HG02970 (cell line): ENCODE data around the gene SRP68.
"Not testable (repeated sequence)": the region's sequence is repeated elsewhere in the genome, so short reads cannot be mapped to it uniquely, and the experiment has no call there.

ENCODE experiments used
- ATAC-seq: cut with Tn5 transposase; IDR thresholded peaks from one replicate; pipeline ENCODE4 v1.9.1; 2021; ENCODE audit warnings: mild to moderate bottlenecking, moderate library complexity, moderate number of reproducible peaks; ENCODE audit not compliant: unreplicated experiment, low FRiP score

SRP68 gene

DNA sequence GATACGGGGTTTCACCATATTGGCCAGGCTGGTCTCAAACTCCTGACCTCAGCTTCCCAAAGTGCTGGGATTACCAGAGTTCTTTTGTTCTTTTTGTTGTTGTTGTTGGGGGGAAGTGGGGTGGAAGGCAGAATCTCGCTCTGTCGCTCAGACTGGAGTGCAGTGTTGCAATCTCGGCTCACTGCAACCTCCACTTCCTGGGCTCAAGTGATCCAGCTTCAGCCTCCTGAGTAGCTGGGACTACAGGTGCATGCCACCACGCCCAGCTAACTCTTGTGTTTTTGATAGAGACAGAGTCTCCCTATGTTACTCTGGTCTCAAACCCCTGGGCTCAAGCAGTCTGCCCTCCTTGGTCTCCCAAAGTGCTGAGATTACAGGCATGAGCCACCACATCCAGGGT lies 6.1 kb upstream of the SRP68 start:
- ATAC-seq: not testable (repeated sequence)

DNA sequence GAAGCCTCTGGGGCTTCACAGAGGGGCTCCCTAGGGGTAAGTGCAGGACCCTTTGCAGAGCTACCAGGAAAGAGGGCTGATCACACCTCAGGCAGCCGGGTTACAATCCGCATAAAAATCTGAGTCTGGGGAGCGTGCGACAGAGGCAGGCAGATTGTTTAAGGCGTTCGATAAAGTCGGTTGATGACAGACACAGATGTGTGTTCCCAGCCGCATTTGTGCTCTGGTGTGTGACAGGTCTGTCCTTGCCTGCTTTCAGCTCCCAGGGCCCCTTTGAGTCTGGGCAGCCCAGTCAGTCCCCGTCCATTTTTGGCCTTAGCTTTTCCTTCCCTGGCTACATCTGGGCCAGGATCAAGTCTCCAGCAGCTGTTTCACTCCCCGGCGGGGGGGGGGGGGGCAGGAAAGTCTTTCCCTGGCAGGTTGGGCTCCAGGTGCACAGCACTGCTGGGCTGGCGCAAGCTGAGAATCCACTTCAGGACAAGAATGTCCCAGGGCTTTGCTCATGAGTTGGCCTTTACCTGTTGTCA lies 5.3 kb upstream of the SRP68 start:
- no peak for ATAC-seq

DNA sequence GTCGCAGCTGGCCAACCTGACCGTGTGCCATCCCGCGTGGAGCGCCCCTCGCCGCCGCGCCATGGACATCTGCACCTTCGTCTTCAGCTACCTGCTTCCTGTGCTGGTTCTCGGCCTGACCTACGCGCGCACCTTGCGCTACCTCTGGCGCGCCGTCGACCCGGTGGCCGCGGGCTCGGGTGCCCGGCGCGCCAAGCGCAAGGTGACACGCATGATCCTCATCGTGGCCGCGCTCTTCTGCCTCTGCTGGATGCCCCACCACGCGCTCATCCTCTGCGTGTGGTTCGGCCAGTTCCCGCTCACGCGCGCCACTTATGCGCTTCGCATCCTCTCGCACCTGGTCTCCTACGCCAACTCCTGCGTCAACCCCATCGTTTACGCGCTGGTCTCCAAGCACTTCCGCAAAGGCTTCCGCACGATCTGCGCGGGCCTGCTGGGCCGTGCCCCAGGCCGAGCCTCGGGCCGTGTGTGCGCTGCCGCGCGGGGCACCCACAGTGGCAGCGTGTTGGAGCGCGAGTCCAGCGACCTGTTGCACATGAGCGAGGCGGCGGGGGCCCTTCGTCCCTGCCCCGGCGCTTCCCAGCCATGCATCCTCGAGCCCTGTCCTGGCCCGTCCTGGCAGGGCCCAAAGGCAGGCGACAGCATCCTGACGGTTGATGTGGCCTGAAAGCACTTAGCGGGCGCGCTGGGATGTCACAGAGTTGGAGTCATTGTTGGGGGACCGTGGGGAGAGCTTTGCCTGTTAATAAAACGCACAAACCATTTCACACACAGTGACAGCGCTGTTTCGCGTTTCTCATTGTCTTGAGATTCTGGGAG lies 4.7 kb upstream of the SRP68 start:
- ATAC-seq: no peak

DNA sequence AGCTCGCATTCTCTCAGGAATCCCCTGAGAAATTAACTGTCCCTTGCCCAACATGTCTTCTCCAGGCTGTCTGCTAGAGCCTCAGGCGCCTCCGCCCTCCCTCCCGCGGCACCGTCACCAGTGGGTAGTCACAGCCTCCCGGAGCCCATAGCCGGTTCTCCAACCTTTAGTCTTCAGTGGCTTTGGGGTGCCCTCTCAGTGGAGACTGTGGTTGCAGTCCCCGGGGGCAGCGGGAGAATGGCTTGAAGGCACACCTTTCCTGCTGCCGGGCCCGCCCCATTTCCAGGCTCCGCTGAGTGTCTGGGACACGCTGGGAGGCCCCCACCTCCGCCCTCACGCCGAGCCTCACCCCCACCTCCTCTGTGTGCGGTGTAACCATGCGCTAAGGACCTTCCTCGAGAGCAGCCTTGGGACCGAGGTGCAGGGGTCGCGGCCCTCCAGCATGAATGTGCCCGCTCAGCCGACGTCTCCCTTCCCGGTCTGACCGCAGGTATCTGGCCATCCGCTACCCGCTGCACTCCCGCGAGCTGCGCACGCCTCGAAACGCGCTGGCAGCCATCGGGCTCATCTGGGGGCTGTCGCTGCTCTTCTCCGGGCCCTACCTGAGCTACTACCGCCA lies 3.9 kb upstream of the SRP68 start:
- no peak for ATAC-seq

DNA sequence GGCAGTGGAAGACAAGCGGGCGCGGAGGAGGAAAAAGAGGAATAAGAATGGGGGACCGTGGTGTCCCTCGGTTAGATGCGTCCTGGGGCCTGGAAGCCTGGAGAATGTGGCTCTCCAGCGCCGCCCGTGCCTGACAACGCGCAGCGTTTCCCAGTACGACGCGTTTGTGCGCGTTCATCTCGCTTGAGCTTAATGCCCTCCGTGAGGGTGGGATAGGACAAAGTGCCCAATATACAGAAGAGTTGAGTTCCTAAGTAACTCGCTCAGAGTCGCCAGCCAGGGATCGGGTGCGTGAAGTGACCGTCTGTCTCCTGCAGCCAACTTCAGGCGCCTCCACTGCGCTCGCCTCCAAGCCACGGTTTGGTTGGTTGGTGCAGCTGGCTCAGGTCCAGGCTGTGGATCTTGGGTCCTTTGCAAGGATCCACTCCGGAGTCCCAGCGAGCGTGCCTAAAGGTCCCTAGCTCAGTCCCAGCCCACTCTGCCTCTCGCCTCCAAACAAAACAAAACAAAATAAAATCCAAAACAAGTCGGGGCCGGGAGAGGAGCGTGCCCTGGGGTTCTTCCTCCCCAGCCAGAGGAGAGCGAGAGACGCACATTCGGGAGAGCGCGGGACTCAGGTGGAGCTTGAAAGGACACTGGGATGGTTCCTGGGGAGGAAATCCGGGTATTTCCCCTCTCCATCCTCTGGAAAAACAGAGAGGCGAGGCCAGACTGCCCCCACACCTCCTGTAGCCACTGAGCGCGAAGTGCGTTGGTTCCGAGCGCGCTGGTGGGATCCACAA lies 3.2 kb upstream of the SRP68 start:
- ATAC-seq: no peak

DNA sequence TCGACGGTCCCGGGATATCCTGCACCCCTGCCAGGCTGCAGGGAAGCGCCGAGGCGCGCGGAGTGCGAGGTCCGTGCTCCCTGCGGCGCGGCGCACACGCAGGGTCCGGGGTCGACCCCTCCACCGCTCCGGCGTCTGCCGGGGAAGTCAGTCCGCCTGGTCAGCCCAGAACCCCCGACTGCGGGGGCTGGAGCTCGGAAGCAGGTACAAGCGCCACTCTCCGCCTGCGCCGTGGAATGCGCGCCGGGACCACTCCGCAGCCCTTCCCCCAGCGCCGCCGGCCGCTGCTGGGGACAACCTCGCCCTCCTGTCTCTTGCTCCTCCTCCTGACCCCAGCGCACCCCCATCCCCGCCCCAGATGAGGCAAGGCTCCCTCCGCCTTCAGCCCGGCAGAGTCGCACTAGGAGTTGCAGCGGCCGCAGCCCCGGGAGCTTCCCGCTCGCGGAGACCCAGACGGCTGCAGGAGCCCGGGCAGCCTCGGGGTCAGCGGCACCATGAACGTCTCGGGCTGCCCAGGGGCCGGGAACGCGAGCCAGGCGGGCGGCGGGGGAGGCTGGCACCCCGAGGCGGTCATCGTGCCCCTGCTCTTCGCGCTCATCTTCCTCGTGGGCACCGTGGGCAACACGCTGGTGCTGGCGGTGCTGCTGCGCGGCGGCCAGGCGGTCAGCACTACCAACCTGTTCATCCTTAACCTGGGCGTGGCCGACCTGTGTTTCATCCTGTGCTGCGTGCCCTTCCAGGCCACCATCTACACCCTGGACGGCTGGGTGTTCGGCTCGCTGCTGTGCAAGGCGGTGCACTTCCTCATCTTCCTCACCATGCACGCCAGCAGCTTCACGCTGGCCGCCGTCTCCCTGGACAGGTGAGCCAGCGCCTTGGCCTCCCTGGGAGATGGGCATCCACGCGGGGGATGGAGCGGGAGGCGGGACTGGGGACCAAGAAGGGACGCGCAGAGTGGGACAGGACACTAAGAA lies 2.4 kb upstream of the SRP68 start, which contains the start of gene GALR2:
Gene GALR2, plus strand, starts transcription at position 392 of the 974 bp plus-strand sequence. Its CDS starts 103 bp downstream, at position 495.
- ATAC-seq: no peak

DNA sequence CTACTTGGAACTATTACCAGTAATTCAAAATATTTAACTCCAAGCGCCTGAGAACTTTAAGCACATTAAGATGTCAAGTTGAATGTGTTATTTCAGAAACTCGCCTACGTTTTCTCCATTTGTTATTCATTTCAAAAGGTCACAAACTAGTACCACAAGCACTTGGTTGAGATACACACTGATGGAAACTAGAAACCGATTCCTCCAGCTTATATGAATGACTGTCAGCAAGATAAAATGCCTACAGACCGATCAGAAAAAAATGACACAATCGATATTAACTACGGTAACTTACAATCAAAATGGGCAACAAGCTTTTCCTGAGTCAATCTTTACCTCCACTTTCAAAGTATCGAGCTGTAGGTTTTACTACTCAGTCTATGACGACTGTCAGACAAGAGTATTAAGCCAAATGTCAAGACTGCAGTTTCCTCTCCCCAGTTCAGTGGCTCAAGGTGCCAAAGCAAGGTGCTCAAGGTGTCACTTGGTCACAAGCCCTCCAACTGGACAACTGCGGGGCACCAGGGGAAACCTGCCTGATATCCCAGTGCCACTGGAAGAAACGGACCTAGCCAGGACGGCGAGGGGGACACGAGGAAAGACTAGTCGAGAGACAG lies 678 bp downstream of the SRP68 start:
- ATAC-seq: no peak

DNA sequence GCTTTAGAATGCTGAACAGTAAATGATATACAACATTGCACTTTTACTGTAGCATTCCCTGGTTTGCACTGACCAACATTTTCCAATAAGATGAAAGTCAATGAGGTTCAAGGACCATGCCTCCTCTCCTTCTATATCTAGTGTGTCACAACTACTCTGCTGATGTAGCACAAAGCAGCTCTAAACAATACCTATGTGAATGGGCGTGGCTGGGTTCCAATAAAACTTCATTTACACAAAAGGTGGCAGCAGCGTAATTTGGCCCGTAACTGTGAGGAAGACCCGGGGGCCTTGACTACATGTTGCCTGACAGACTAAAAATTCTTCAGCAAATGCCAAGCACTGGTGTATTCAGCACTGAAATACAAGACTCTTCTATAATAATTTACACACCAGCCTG lies 6.5 kb downstream of the SRP68 start:
- ATAC-seq: no peak

DNA sequence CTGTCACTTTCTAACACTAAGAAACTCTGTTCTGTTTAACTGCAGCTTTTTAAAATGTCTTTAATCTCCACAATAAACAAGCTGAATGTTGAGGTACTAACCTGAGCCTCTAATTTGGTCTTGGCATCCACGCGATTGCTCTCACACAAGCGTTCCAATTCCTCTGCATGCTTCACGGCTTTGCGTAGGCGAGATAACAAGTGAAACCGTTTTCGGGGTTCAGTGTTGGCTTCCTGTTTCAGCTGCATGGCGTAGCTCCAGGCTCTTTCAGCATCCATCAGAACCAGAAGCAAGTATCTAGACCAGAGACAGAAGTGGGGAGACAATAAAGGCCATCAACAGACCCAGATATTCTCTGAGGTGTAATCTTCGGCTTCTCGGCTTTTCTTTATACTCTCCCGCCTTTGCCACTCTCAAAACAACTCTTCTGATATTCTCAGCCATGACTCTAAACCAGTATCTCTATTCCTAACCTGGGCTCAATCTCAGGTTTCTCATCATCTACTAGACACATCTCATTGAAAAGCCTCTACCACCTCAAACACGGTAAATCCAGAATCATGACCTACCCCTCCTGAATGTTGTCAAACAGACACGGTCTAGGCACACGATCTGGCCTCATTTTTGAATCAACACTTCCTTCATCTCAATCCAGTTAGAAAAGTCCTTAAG lies 8.3 kb downstream of the SRP68 start:
- ATAC-seq: no peak

DNA sequence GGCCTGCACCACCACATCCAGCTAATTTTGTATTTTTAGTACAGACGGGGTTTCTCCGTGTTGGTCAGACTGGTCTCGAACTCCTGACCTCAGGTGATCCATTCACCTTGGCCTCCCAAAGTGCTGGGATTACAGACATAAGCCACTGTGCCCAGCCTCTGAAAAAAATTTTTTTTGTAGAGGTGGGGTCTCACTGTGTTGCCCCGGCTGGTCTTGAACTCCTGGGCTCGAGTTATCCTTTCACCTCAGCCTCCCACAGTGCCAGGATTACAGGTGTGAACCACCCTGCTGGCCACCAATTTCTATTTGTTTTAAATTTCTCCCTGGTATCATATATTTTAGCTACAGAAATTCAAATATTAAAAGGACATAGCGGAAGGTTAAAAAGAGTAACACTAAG lies 14.1 kb downstream of the SRP68 start:
- ATAC-seq: not testable (repeated sequence)

DNA sequence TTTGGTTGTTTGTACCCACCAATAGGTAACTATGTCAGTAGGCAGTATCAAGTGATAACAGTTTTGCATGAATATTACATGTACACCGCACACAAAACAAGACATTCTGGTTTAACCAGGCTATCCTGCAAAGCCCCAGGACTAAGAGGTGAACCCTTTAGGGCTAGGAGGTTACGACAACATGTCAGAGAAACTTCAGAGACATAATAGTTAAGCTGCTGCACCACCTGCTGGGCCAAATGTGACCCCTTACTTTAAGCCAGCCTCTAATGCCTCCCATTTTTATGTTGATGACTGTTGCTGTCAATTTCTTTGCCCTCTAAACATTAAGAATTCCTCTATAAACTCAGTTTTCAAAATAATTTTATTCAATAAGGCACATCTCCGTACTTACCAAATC lies 15.4 kb downstream of the SRP68 start:
- ATAC-seq: no peak

DNA sequence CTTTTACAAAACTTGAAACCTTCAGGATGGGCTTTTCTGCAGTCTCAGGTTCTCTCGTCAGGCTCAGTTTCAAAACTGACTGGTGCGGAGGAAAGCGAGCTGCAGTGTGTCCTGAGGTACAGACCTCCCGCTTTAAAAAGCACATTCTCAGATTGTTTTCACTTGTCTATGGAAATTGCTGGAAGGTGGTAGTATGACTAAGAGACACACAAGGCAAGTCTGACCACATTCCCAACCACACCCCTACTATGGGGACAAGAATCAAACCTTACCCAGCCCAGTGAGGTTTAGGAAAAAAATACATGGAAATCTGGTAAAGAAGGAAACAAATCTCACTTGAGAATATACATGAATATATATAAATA lies 18.2 kb downstream of the SRP68 start:
- ATAC-seq: no peak

DNA sequence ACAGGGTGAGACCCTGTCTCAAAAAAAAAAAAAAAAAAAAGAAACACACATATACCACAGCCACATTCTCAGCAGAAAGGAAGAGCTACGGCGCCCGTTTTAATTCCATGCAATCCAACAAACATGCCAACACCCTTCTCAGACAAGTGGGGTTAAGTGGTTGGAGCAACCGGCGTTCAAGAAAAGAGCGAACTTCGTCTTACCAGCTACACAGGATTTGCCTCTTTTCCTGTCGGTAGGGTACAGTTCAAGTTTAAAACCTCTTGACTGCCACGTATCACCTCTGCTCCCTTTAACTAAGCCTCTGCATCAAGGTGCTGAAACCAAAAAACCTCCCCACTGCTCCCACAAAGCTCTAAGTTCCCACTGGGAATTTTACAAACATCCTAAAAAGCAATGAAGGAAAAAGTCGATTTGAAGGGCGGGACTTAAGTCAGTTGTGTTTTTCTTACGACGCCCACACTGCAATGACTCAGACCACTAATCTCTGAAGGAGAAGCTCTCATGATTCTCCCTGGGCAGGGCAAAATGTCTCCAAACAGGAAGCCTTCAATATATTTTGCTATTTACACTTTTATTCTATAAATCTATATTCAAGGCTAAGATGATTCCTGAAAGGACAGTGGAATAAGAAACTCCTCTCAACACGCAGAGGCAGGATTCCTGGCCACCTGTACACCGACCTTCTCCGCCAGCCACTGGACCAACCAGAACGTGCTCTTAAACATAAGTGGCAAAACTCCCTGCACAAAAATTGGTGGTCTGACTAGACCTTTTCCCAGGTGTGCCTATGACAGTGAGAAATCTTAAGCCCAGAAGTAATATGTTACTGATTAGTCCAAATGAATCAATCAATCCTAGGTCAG lies 18.8 kb downstream of the SRP68 start:
- no peak for ATAC-seq

DNA sequence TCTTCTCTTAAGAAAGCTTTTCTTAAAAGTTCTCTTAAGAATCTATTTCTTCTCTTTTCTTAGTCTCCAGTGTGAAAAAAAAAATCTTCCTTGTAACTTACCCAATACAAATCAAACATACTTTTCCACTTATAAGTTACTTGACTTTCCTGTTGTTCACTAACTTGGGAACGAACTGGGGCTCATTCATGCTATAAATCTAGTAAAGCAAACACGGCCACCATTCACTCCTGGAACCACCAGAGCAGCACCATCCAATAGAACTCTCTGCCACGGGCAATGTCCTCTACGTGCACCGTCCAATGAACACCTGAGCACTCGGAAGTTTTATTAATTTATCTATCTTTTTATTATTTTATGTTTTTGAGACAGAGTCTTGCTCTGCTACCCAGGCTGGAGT lies 20.8 kb downstream of the SRP68 start:
- ATAC-seq: no peak

DNA sequence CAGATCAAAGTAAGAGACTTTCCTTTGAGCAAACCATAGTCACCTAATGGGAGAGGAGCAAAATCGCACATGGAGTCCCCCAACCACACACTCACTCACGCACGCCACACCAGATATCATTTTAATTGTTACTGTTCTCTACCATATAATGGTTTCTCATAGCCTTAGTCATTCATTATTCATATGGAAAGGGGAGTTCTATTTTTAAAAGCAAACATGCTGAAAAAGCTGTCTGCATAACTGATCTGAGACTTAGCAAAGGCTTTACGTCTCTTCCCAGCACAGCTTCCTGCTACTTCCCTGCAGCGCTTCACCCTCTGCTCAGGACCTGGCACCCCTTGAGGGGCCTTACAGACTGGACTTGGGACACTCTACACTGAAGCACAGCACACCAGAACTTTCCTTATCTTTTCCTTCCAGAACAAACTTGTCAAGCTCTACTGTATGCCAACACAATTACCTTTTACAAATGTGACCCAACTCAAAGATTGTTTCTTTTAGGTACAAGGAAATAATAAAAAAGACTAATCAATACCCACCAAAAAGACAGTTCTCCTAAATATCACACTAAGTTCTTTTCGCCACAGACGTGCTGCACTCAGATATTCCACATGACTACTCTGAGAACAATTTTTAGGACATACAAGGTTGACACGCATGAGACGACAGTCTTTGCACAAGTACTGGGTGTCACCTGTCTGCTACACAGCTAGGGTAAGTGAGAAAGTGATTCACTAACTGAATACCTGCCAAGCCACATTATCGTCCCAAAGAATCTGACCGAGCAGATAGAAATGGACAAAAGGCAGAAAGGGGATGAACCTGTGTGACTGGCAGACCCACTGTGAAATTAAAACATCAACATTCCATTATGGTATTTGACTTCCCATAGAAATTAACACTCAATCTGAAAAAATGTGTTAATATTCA lies 21.5 kb downstream of the SRP68 start:
- ATAC-seq: no peak

DNA sequence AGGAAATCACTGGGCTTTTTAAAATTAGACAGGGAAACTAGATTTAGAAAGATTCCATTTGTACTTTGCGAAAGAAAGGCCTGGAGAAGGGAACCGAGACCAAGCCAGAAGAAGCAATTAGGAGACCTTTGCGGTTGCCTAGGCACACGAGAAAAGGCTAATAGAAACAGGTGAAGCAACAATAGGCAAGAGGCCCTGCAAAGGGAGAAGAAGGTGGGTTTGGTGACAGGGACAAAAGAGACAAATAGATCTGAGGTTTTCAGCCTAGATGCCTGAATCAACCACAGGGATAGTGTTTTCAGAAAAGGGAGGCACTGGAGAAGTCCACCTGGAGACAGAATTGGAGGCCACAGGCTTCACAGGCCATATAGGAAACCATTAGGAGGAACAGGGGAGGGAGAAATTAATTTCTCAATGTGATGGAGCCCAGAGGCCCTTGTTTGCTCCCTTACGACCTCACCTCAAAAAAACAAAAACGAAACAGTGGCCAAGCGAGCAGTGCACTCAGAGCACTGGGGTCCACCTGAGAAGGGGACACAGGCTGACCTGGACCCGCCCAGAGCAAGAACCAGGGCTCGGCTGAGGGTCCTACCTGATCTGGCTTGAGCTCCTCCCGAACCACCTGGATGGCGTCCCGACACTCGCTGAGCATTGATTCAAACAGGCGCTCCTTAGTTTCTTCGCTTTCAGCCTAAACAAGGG lies 22.3 kb downstream of the SRP68 start:
- ATAC-seq: no peak
